Mesenteric fat pad (tissue), 1 donor: ENCODE measurements around the gene ENO2. TPM values are rescaled to one million over a fixed set of nuclear protein-coding genes. Genes with fewer than 3 reads are reported as not detected.

Experiments
- DNase-seq: peaks from one replicate; pipeline ENCODE4 v3.0.0-alpha.2; 2020; ENCODE audit warnings: low spot score
- total RNA-seq: library from RNA; stranded (reverse); fragmentation: NEBNext Ultra II Directional; extraction: Animal tissue kit (Norgen Biotek cat#: 25700); gene quantifications from one replicate; pipeline ENCODE4 v1.2.1, GENCODE V29; 2021
- donor health status: DM: yes; HTN: yes; CAD: no.

ENO2 gene
- total RNA-seq, 1 donor from 2014 or later: 5.3 TPM

GRCh38 chr12:6946920-6947374 lies 32.6 kb downstream of the ENO2 start:
- no peak for DNase-seq

- no peak for DNase-seq
These were observed 33.2 kb downstream of the ENO2 start for GRCh38 chr12:6947615-6948014.

DNA sequence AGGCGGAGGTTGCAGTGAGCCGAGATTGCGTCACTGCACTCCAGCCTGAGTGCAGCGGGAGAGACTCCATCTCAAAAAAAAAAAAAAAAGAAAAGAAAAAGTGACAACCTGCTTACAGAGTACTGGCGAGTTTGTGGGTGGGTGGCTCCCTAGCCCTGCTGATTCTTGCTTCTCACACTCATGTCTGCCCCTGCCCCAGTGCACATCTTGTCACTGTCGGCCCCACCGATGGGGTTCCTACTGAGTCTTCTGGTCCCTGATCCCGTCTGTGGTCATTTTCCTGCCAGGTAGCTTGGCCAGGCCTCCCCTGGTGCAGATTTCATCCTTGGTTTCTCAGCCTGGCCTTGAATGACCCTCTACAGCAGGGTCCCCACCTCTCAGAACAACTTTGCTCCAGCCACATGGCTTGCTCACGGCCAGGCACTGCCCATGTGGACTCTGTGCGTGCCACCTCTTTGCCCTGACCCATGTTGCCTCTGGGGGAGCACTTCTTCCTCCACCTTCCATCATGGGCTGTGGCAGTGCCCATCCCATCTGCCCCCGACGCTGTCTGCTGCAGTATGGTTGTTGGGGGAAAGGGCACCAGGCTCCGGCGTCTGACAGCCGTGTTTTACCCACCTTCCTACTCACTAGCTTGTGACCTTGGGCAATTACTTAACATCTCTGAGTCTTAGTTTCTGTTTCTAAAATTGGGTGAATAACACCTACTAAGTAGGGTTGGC lies 34.7 kb downstream of the ENO2 start:
- no peak for DNase-seq

DNA sequence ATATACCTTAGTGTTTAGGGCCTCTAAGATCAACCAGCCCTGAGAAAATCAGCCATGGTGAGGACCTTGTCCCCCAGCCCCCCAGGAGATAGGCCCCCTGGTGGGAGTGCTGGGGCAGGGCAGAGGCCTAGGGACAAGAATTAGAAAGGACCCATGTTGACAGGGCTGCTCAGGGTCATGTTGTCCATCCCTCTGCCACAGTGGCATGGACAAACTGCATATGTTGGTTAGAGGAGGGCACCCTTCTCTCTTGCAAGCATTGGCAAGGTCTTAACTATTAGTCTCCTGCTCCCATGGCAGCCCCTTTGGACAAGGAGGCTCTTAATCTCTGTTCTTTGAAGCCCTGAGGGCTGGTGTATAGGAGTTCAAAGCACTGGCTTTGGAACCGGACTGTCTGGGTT lies 36.0 kb downstream of the ENO2 start:
- no peak for DNase-seq

GRCh38 chr12:6950811-6951540 lies 36.6 kb downstream of the ENO2 start, which contains the start of gene PTPN6:
Gene PTPN6 (plus strand): TSS chr12:6951356. CDS start chr12:6951513, 157 bp downstream.
- no peak for DNase-seq

DNA sequence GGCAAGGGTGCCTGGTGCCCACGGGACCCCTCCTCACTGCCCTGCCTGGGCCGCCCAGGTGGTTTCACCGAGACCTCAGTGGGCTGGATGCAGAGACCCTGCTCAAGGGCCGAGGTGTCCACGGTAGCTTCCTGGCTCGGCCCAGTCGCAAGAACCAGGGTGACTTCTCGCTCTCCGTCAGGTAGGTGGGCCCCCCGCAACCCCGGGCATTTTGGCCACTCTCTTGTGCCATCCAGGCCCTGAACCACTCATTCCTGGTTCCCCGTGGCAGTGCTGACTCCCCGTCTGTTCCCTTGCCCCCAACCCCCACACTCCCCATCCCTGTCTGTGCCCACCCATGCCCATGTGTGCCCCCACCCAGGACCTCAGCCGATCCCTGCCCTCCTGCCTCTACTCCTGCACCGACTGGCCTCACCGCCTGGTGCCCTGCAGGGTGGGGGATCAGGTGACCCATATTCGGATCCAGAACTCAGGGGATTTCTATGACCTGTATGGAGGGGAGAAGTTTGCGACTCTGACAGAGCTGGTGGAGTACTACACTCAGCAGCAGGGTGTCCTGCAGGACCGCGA lies 37.3 kb downstream of the ENO2 start:
- DNase-seq: no peak

DNA sequence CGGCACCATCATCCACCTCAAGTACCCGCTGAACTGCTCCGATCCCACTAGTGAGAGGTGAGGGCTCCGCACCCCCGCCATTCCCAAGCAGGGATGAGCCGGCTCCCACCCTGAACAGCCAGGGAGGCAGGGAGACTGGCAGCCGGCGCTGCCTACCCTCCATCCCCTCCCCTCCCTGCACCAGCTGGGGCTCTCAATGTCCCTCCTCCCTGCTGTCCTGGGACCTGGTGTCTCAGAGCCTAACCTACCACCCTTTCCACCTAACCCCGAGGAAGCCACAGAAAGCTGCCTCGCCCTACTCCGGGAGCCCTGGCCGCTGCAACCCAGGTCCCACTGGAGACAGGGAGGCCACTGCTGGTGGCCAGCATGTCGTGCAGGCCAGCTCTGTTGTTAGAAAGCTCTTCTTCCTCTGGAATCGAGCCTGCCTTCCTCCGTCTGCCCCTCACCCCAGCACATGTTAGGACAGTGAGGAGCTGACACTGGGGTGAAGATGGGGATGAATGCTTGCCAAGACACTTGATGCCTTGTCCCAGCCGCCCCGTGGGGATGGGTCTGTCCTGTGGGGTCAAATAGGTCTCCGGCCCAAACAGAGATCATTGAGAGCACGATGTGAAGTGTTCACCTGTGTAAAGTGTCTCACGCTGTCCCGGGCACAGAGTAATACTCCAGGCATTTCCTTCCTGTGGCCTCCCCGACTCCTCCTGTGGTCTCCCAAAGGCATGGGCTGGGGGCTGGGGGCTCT lies 37.9 kb downstream of the ENO2 start:
- no peak for DNase-seq

- no peak for DNase-seq
These were observed 38.6 kb downstream of the ENO2 start for GRCh38 chr12:6952863-6953441.

- DNase-seq: no peak
These were observed 39.3 kb downstream of the ENO2 start for GRCh38 chr12:6953442-6954315.

DNA sequence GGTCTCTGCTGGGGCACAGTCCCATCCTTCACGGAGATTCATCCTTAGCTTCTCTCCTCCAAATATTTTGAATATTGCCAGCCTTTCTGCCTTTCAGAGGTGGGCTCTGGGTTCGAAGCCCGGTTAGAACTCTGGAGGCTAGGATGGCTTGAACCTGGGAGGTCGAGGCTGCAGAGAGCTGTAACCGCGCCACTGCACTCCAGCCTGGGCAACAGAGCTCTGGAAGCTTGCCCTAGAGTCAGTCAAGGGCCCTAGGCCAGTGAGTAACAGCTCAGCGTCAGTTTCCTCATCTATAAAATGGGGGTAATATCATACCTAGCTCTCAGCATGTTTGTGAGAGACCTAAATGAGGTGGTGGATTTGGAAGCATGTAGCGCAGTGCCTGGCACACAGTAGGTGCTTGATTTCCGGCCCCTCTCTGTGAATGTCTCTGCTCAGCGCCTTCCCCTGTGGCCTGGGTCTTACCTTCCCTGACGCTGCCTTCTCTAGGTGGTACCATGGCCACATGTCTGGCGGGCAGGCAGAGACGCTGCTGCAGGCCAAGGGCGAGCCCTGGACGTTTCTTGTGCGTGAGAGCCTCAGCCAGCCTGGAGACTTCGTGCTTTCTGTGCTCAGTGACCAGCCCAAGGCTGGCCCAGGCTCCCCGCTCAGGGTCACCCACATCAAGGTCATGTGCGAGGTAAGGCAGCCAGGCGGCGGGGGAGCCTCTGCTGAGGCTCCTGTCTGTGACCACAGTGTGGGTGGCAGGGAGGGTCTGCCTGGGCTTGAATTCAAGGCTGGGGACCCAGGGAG lies 40.1 kb downstream of the ENO2 start:
- no peak for DNase-seq

DNA sequence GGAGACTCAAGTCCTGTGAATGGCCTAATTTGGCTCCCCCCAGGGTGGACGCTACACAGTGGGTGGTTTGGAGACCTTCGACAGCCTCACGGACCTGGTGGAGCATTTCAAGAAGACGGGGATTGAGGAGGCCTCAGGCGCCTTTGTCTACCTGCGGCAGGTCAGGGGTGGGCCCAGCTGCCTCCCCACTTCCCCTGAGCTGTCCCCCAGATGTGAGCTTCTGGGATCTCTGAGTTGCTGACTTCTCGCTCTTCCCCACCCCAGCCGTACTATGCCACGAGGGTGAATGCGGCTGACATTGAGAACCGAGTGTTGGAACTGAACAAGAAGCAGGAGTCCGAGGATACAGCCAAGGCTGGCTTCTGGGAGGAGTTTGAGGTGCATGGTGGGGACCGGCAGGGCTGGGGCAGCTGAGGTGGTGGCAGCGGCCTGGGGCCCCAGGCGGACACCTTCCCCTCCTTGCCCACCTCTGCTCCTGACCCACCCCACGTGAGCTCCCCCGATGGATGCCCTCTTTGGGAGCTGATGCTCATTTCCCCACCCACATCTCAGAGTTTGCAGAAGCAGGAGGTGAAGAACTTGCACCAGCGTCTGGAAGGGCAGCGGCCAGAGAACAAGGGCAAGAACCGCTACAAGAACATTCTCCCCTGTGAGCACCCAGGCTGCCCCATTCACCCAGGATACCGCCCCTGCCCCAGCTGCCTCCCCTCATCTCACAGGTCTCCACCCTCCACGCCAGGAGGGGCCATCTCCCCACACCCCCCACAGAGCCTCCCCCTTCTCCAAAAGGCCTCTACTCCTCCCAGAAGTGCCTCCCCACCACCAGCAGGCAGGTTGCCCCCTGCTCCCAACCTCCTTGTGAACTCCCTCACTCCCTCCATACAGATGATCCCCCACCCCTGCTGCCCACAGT lies 41.0 kb downstream of the ENO2 start:
- DNase-seq: no peak

GRCh38 chr12:6956021-6956727 lies 41.8 kb downstream of the ENO2 start:
- DNase-seq: no peak

DNA sequence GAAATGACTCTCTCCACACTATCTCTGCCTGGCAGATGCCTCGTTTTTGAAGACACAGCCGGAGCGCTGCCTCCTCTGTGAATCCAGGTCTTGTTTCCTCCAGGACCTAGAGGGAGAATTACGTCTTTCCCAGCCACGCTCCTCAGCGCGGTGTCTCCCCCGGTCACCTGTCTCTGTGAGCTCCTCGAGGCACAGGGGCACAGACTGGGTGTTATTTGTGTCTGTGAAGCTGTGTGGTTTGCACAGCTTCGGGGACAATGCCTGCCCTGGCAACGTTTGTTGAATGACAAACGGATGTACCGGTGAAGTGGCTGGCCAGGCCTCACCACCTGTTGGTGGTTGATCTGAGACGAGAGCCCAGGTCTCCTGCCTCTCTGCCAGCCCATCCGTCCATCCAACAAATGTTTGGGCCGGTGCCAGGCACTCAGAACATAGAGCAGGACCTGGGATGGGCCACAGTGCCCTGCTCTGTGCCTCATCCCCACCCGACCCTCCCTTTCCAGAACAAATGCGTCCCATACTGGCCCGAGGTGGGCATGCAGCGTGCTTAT lies 42.8 kb downstream of the ENO2 start:
- DNase-seq: no peak

- DNase-seq: no peak
These were observed 43.6 kb downstream of the ENO2 start for GRCh38 chr12:6957741-6958608.

- no peak for DNase-seq
These were observed 44.3 kb downstream of the ENO2 start for GRCh38 chr12:6958609-6959057.
